CD14-positive monocyte (primary cell): ENCODE measurements around the gene SPAM1. TPM values are rescaled to one million over a fixed set of nuclear protein-coding genes. Genes with fewer than 3 reads are reported as not detected.

Experiments
- DNase-seq, 3 donors: peaks; one replicate each; pipeline ENCODE4 v3.0.0-alpha.2; 2011 to 2022
- H2AFZ ChIP-seq: 2 replicates; pipeline ENCODE4 v1.6.0; 2012; ENCODE audit warnings: mild to moderate bottlenecking, low read depth, low read length, inconsistent platforms; ENCODE audit not compliant: insufficient read depth, poor library complexity, severe bottlenecking
- H3K27ac ChIP-seq, 2 donors: 1 replicate in 1 of 2; 2 replicates in 1 of 2; pipeline ENCODE4 v1.5.1; 2012 to 2013; ENCODE audit warnings: low read length in 2 of 2, control low read depth in 1 of 2, inconsistent platforms in 1 of 2, low read depth in 1 of 2, mild to moderate bottlenecking in 1 of 2
- H3K27me3 ChIP-seq, 2 donors: one replicate each; pipeline versions ENCODE4 v1.6.0 to v1.6.1; 2011 to 2013; ENCODE audit warnings: low read length in 2 of 2; ENCODE audit not compliant: control insufficient read depth in 2 of 2, insufficient read depth in 2 of 2
- H3K36me3 ChIP-seq, 2 donors: replicated peaks in 1 of 2; 1 replicate in 1 of 2; 2 replicates in 1 of 2; pipeline versions ENCODE4 v1.5.1 to v1.6.1; 2012 to 2013; ENCODE audit warnings: low read length in 2 of 2, control low read depth in 1 of 2, inconsistent platforms in 1 of 2, mild to moderate bottlenecking in 1 of 2; ENCODE audit not compliant: insufficient read depth in 2 of 2, control insufficient read depth in 1 of 2
- H3K4me1 ChIP-seq, 2 donors: 1 replicate in 1 of 2; 2 replicates in 1 of 2; pipeline versions ENCODE4 v1.5.1 to v1.6.1; 2012 to 2013; ENCODE audit warnings: low read length in 2 of 2, control low read depth in 1 of 2, inconsistent platforms in 1 of 2, mild to moderate bottlenecking in 1 of 2, moderate library complexity in 1 of 2; ENCODE audit not compliant: insufficient read depth in 2 of 2, control insufficient read depth in 1 of 2
- H3K4me2 ChIP-seq: replicated peaks from 2 replicates; pipeline ENCODE3; 2012; ENCODE audit warnings: low read length, moderate library complexity, mild to moderate bottlenecking; ENCODE audit not compliant: poor library complexity, severe bottlenecking; ENCODE audit errors: extremely low read depth
- H3K4me3 ChIP-seq, 3 experiments: fragments of 200-600 bp in 1 of 3; sonication (generic) in 1 of 3; replicated peaks in 1 of 3; 1 replicate in 2 of 3; 2 replicates in 1 of 3; pipeline ENCODE4 v1.5.1; 2011 to 2013; ENCODE audit warnings: low read length in 3 of 3, mild to moderate bottlenecking in 3 of 3, control low read depth in 2 of 3, low read depth in 2 of 3, inconsistent platforms in 1 of 3, moderate library complexity in 1 of 3
- H3K79me2 ChIP-seq: 2 replicates; pipeline ENCODE4 v1.6.0; 2012; ENCODE audit warnings: mild to moderate bottlenecking, control low read depth, inconsistent platforms, low read length, moderate library complexity; ENCODE audit not compliant: insufficient read depth
- H3K9ac ChIP-seq: 2 replicates; pipeline ENCODE4 v1.6.0; 2017; ENCODE audit warnings: low read length, mild to moderate bottlenecking; ENCODE audit not compliant: insufficient read depth, poor library complexity, severe bottlenecking
- H3K9me3 ChIP-seq, 2 donors: replicated peaks in 1 of 2; 1 replicate in 1 of 2; 2 replicates in 1 of 2; pipeline versions ENCODE4 v1.5.1 to v1.6.1; 2012 to 2013; ENCODE audit warnings: low read length in 2 of 2, control low read depth in 1 of 2; ENCODE audit not compliant: control insufficient read depth in 1 of 2, insufficient read depth in 1 of 2
- H4K20me1 ChIP-seq: 2 replicates; pipeline ENCODE4 v1.6.0; 2012; ENCODE audit warnings: mild to moderate bottlenecking, low read length, control low read depth, moderate library complexity; ENCODE audit not compliant: insufficient read depth
- H3K27ac Mint-ChIP-seq, 7 donors: one replicate each; pipeline ENCODE4 v1.8.0; 2020; ENCODE audit warnings: mild to moderate bottlenecking in 7 of 7, mixed read lengths in 7 of 7, moderate library complexity in 6 of 7, inconsistent platforms in 2 of 7
- H3K27me3 Mint-ChIP-seq, 3 donors: one replicate each; pipeline ENCODE4 v1.8.0; 2021 to 2022; ENCODE audit warnings: low read depth in 3 of 3, mild to moderate bottlenecking in 3 of 3, mixed read lengths in 3 of 3, moderate library complexity in 3 of 3, inconsistent platforms in 1 of 3
- H3K36me3 Mint-ChIP-seq, 2 donors: one replicate each; pipeline ENCODE4 v1.8.0; 2020; ENCODE audit warnings: mixed read lengths in 2 of 2, inconsistent platforms in 1 of 2, mild to moderate bottlenecking in 1 of 2
- H3K4me1 Mint-ChIP-seq: one replicate; pipeline ENCODE4 v1.8.0; 2020; ENCODE audit warnings: mild to moderate bottlenecking, mixed read lengths
- H3K4me3 Mint-ChIP-seq, 2 donors: one replicate each; pipeline ENCODE4 v1.8.0; 2020; ENCODE audit warnings: mild to moderate bottlenecking in 2 of 2, mixed read lengths in 2 of 2, moderate library complexity in 1 of 2
- H3K9me3 Mint-ChIP-seq, 7 donors: one replicate each; pipeline ENCODE4 v1.8.0; 2020 to 2022; ENCODE audit warnings: mixed read lengths in 7 of 7, mild to moderate bottlenecking in 6 of 7, moderate library complexity in 6 of 7, inconsistent platforms in 2 of 7
- WGBS: methylation state at CpG from one replicate; pipeline ENCODE4 v1.1.5; 2013; ENCODE audit warnings: missing lambda C conversion rate; ENCODE audit not compliant: insufficient coverage; 5-methylcytosine and 5-hydroxymethylcytosine counted together
- intact Hi-C, 2 donors: fragments of 100-400 bp; cut with micrococcal nuclease; formaldehyde crosslinking; loops; one replicate each; pipeline versions ENCODE4 v1.15.0 to v1.15.1; 2023
- polyA plus RNA-seq, 3 donors: library from polyadenylated mRNA; depleted of rRNA in 1 of 3; unstranded in 2 of 3; stranded (reverse) in 1 of 3; fragments of 300-500 nt in 2 of 3; fragments of >200 nt in 1 of 3; fragmentation: Illumina TruSeq in 2 of 3; gene quantifications; 1 replicate in 2 of 3; 2 replicates in 1 of 3; pipeline ENCODE4 v1.2.3, GENCODE V29; 2012 to 2021
- TF ChIP-seq, protein P1 (sequence below): fragments of 200-600 bp; IDR thresholded peaks from one replicate; pipeline ENCODE4 v1.8.0; 2022; ENCODE audit warnings: antibody characterized with exemption, mild to moderate bottlenecking

SPAM1 gene
- polyA plus RNA-seq, 3 donors = not detected

DNA sequence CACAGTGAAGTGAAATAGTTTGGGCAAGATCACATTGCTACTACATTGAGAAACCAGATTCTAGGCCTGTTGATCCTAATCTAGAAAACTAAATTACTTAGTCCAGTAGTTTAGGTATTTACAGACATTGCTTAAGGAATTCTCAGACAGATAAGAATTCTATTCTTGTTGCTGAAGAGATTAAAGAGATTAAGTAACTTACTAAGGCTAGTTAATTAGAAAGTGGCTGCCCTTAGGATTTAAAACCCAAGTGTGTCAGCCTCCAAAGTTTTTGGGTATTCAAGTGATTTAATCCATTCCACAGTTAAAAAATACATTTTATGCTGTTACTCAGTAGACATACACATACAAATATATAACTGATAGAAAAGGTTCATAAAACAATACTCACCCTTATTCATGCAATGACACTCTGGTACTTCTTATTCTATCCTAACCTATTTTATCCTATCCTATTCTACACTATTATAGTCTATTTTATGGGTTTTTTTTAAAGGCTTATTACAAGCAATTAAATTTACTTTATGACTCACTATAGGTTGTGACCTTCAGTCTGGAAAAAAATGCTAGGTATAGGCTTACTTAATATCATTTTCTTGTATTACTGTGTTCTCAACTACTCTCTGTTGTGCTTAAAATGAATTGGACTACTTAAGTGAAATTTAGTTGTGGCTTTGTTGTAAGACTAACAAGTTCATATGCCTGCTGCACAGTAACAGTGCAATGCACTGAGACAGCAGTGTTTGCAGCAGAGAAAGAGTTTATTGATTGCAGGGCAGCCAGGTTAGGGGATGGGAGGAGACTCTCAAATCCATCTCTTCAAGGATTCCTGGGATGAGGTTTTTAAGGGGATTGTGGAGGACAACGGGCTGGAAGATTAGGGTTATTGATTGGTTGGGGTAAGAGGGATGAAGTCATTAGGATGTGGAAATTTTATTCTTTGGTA is 10.7 kb downstream of the SPAM1 start:
- WGBS = no CpG with 5 or more reads among the region's 1 CpG
- no peak overlapping the region for H3K27ac Mint-ChIP-seq
- Histone ChIP-seq H3K4me3 (no peak overlapping the region), H3K27me3 (no peaks in the 10 kb centered on the region), H3K4me2 (no peak overlapping the region), H3K4me1 (no peaks in the 10 kb centered on the region), H4K20me1 (no peaks in the 10 kb centered on the region), H3K27ac (no peak overlapping the region), H3K79me2 (no peaks in the 10 kb centered on the region), H2AFZ (no peak overlapping the region), H3K36me3 (no peaks in the 10 kb centered on the region), H3K9ac (no peak overlapping the region), H3K9me3 (no peaks in the 10 kb centered on the region)
- intact Hi-C loops = no loop called here
- no peak overlapping the region for H3K4me3 Mint-ChIP-seq
- H3K27me3 Mint-ChIP-seq = no peaks in the 10 kb centered on the region
- TF ChIP-seq, protein P1, sequence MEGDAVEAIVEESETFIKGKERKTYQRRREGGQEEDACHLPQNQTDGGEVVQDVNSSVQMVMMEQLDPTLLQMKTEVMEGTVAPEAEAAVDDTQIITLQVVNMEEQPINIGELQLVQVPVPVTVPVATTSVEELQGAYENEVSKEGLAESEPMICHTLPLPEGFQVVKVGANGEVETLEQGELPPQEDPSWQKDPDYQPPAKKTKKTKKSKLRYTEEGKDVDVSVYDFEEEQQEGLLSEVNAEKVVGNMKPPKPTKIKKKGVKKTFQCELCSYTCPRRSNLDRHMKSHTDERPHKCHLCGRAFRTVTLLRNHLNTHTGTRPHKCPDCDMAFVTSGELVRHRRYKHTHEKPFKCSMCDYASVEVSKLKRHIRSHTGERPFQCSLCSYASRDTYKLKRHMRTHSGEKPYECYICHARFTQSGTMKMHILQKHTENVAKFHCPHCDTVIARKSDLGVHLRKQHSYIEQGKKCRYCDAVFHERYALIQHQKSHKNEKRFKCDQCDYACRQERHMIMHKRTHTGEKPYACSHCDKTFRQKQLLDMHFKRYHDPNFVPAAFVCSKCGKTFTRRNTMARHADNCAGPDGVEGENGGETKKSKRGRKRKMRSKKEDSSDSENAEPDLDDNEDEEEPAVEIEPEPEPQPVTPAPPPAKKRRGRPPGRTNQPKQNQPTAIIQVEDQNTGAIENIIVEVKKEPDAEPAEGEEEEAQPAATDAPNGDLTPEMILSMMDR = no peak
- H3K36me3 Mint-ChIP-seq = no peaks in the 10 kb centered on the region
- no peaks in the 10 kb centered on the region for H3K4me1 Mint-ChIP-seq
- DNase-seq = no peak
- H3K9me3 Mint-ChIP-seq = peaks cover 2 to 11% (median 4%) of the 10 kb centered on the region in 7 donors

DNA sequence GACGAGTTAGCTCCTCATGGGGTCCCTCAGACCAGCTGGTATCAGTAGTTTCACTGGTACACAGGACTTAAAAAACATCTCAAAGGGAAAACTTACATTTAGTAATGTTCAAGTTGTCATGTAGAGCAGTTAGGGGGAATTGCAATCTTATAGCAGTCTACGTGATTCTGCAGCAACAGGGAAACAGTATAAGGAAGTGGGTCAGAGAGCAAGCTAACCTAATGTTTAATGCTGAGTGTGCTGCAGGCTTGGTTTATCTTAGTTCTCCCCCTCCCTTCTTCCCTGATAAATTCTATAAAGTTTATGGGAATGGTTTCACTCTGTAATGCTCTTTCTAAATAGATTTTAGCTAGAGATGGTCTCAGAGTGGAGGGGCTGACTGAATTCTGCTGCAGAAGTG is 11.3 kb downstream of the SPAM1 start:
- peaks cover 2 to 7% (median 4%) of the 10 kb centered on the region in 7 donors for H3K9me3 Mint-ChIP-seq
- no peak overlapping the region for H2AFZ ChIP-seq
- H3K4me2 ChIP-seq = no peak overlapping the region
- no peak for DNase-seq
- no peaks in the 10 kb centered on the region for H3K79me2 ChIP-seq
- H3K4me3 ChIP-seq = no peak overlapping the region
- H4K20me1 ChIP-seq = no peaks in the 10 kb centered on the region
- H3K4me1 ChIP-seq = no peaks in the 10 kb centered on the region
- peaks cover 0 to 2% (median 2%) of the 10 kb centered on the region in 3 donors for H3K27me3 Mint-ChIP-seq
- H3K4me3 Mint-ChIP-seq = no peak overlapping the region
- H3K36me3 Mint-ChIP-seq = no peaks in the 10 kb centered on the region
- H3K27ac Mint-ChIP-seq = no peak overlapping the region
- no peaks in the 10 kb centered on the region for H3K9me3 ChIP-seq
- H3K4me1 Mint-ChIP-seq = no peaks in the 10 kb centered on the region
- no peaks in the 10 kb centered on the region for H3K36me3 ChIP-seq
- no peak overlapping the region for H3K27ac ChIP-seq
- intact Hi-C loops = no loop called here
- no peaks in the 10 kb centered on the region for H3K27me3 ChIP-seq
- H3K9ac ChIP-seq = no peak overlapping the region
- TF ChIP-seq, protein P1 = no peak
- WGBS = no CpG with 5 or more reads among the region's 2 CpGs
